Activated CD8-positive, alpha-beta T cell treated with anti-CD3 and anti-CD28 coated beads for 36 hours (primary cell): ENCODE measurements around the gene TCF12. TPM values are rescaled to one million over a fixed set of nuclear protein-coding genes. Genes with fewer than 3 reads are reported as not detected.

Experiments used
- ATAC-seq: fragments of 200-7000 bp; cut with Tn5 transposase; one replicate; pipeline ENCODE4 v1.10.0; 2021; ENCODE audit warnings: mild to moderate bottlenecking, moderate library complexity
- CTCF ChIA-PET: fragments of 350-600 bp; sonication (Branson Sonifier 250); formaldehyde crosslinking; loops from one replicate; lab custom pipeline; 2021; ENCODE audit warnings: antibody characterized with exemption; lab: Charles Lee
- POLR2A ChIA-PET: fragments of 350-600 bp; sonication (Branson Sonifier 250); formaldehyde crosslinking; loops from one replicate; lab custom pipeline; 2021; ENCODE audit warnings: antibody characterized with exemption; lab: Charles Lee
- DNase-seq: peaks from one replicate; pipeline ENCODE4 v3.0.0-alpha.2; 2020
- H3K27ac Mint-ChIP-seq: one replicate; pipeline ENCODE4 v1.8.0; 2021; ENCODE audit warnings: mild to moderate bottlenecking, mixed read lengths
- H3K27me3 Mint-ChIP-seq: one replicate; pipeline ENCODE4 v1.8.0; 2021; ENCODE audit warnings: mixed read lengths
- H3K36me3 Mint-ChIP-seq: one replicate; pipeline ENCODE4 v1.8.0; 2021; ENCODE audit warnings: low read depth, mixed read lengths
- H3K4me1 Mint-ChIP-seq: one replicate; pipeline ENCODE4 v1.8.0; 2021; ENCODE audit warnings: low read depth, mixed read lengths
- H3K4me3 Mint-ChIP-seq: one replicate; pipeline ENCODE4 v1.8.0; 2021; ENCODE audit warnings: mild to moderate bottlenecking, moderate library complexity, mixed read lengths
- H3K9me3 Mint-ChIP-seq: one replicate; pipeline ENCODE4 v1.8.0; 2021; ENCODE audit warnings: mixed read lengths
- CTCF ChIP-seq: fragments of 200-600 bp; IDR thresholded peaks from one replicate; pipeline ENCODE4 v1.8.0; 2022; ENCODE audit warnings: antibody characterized with exemption, mild to moderate bottlenecking
- intact Hi-C: fragments of 100-400 bp; cut with micrococcal nuclease; formaldehyde crosslinking; loops from one replicate; pipeline ENCODE4 v1.10.0; 2022
- total RNA-seq, 2 experiments: library from RNA; stranded (reverse); gene quantifications; one replicate each; pipeline ENCODE4 v1.2.3, GENCODE V29; 2021

Gene TCF12
- total RNA-seq, 2 experiments from 2014 or later: 60.5 to 67.4 TPM

- intact Hi-C loops: no loop called here
- Mint-ChIP-seq H3K4me1 (no peaks in the 10 kb centered on the region), H3K4me3 (no peak overlapping the region), H3K9me3 (no peaks in the 10 kb centered on the region), H3K27me3 (no peaks in the 10 kb centered on the region), H3K27ac (no peak overlapping the region), H3K36me3 (peaks cover 22% of the 10 kb centered on the region)
- ChIA-PET POLR2A (no interaction called here), CTCF (no interaction called here)
- ATAC-seq: no peak
- no peak for DNase-seq
- no peak for TF ChIP-seq CTCF
Measured at GRCh38 chr15:57251308-57251707, 332.9 kb downstream of the TCF12 start.

- DNase-seq (no peak), ATAC-seq (no peak)
- no peaks in the 10 kb centered on the region for H3K4me1 Mint-ChIP-seq
- TF ChIP-seq CTCF: no peak
- H3K4me3 Mint-ChIP-seq: no peak overlapping the region
- intact Hi-C loops: no loop called here
- no peak overlapping the region for H3K27ac Mint-ChIP-seq
- ChIA-PET POLR2A (no interaction called here), CTCF (no interaction called here)
- no peaks in the 10 kb centered on the region for H3K9me3 Mint-ChIP-seq
- H3K27me3 Mint-ChIP-seq: no peaks in the 10 kb centered on the region
- H3K36me3 Mint-ChIP-seq: peaks cover 18% of the 10 kb centered on the region
Measured at GRCh38 chr15:57251941-57252340, 333.5 kb downstream of the TCF12 start.

GRCh38 chr15:57253082-57253481 is 334.6 kb downstream of the TCF12 start:
- H3K27ac Mint-ChIP-seq: no peak overlapping the region
- CTCF ChIA-PET: no interaction called here
- H3K9me3 Mint-ChIP-seq: no peaks in the 10 kb centered on the region

GRCh38 chr15:57253500-57253899 is 335.1 kb downstream of the TCF12 start:
- peaks cover 12% of the 10 kb centered on the region for H3K36me3 Mint-ChIP-seq
- CTCF ChIA-PET: no interaction called here

More at GRCh38 chr15:57253082-57253481, 334.6 kb downstream of the TCF12 start:
- no peak overlapping the region for H3K4me3 Mint-ChIP-seq
- DNase-seq (no peak), ATAC-seq (no peak)
- H3K36me3 Mint-ChIP-seq: peaks cover 12% of the 10 kb centered on the region
- intact Hi-C loops: no loop called here
- no peaks in the 10 kb centered on the region for H3K27me3 Mint-ChIP-seq
- no peak for TF ChIP-seq CTCF
- no peaks in the 10 kb centered on the region for H3K4me1 Mint-ChIP-seq
- POLR2A ChIA-PET: no interaction called here

More at GRCh38 chr15:57253500-57253899, 335.1 kb downstream of the TCF12 start:
- DNase-seq: no peak
- POLR2A ChIA-PET: no interaction called here
- no peaks in the 10 kb centered on the region for H3K27me3 Mint-ChIP-seq
- no peaks in the 10 kb centered on the region for H3K9me3 Mint-ChIP-seq
- H3K27ac Mint-ChIP-seq: no peak overlapping the region
- no peaks in the 10 kb centered on the region for H3K4me1 Mint-ChIP-seq
- no peak for TF ChIP-seq CTCF
- no peak for ATAC-seq
- intact Hi-C loops: no loop called here
- H3K4me3 Mint-ChIP-seq: no peak overlapping the region
